ENCODE measurements around the gene REL.
"Not testable (repeated sequence)": the region's sequence is repeated elsewhere in the genome, so short reads cannot be mapped to it uniquely, and the experiment has no call there.

Gene REL

GRCh38 chr2:60868589-60869273, 12.6 kb upstream of the REL start:
- DNase-seq, result no peak

GRCh38 chr2:60872510-60872928, 8.9 kb upstream of the REL start:
- DNase-seq, result no peak

GRCh38 chr2:60873381-60873780, 8.0 kb upstream of the REL start:
- DNase-seq, result no peak

- DNase-seq, result no peak
Observed at GRCh38 chr2:60875520-60875919, 5.9 kb upstream of the REL start.

- no peak for DNase-seq
Observed at GRCh38 chr2:60880643-60881046, 729 bp upstream of the REL start.

GRCh38 chr2:60882971-60883753, 1.8 kb downstream of the REL start:
- no peak for DNase-seq

- DNase-seq, result no peak
Observed at GRCh38 chr2:60883896-60884295, 2.5 kb downstream of the REL start.

- no peak for DNase-seq
Observed at GRCh38 chr2:60884800-60885199, 3.4 kb downstream of the REL start.

- DNase-seq, result no peak
Observed at GRCh38 chr2:60885683-60886082, 4.3 kb downstream of the REL start.

- no peak for DNase-seq
Observed at GRCh38 chr2:60886991-60887390, 5.6 kb downstream of the REL start.

GRCh38 chr2:60888853-60889252, 7.5 kb downstream of the REL start:
- no peak for DNase-seq

GRCh38 chr2:60889581-60890392, 8.4 kb downstream of the REL start:
- not testable (repeated sequence) for DNase-seq

- no peak for DNase-seq
Observed at GRCh38 chr2:60890393-60890707, 9.0 kb downstream of the REL start.

GRCh38 chr2:60891180-60891579, 9.8 kb downstream of the REL start:
- DNase-seq, result no peak

- DNase-seq, result no peak
Observed at GRCh38 chr2:60898567-60898966, 17.2 kb downstream of the REL start.

- DNase-seq, result no peak
Observed at GRCh38 chr2:60899230-60899891, 18.0 kb downstream of the REL start.

- DNase-seq, result no peak
Observed at GRCh38 chr2:60899892-60900249, 18.5 kb downstream of the REL start.

GRCh38 chr2:60901296-60901695, 19.9 kb downstream of the REL start:
- not testable (repeated sequence) for DNase-seq

- not testable (repeated sequence) for DNase-seq
Observed at GRCh38 chr2:60905867-60906266, 24.5 kb downstream of the REL start.

GRCh38 chr2:60906395-60906794, 25.0 kb downstream of the REL start:
- no peak for DNase-seq

GRCh38 chr2:60907329-60907728, 26.0 kb downstream of the REL start:
- DNase-seq, result no peak

GRCh38 chr2:60925994-60926740, 44.8 kb downstream of the REL start:
- peak; percentile 12 for DNase-seq
